A204.1 (cell line): Measurements from ENCODE around the gene ADI1.

Source experiments
- FAIRE-seq: peaks from 2 replicates; lab custom pipeline; 2012; peaks lifted over from hg19 to GRCh38; lab: Jason Lieb, UNC

Gene ADI1

GRCh38 chr2:3519255-3520205, at the start of gene ADI1:
Gene ADI1, minus strand, starts transcription at chr2:3519531. Its CDS starts 44 bp downstream, at chr2:3519487.
- FAIRE-seq = no peak

- no peak for FAIRE-seq
Observed at GRCh38 chr2:3566806-3567205, 47.5 kb upstream of the ADI1 start.

GRCh38 chr2:3565117-3565516, 45.8 kb upstream of the ADI1 start:
- no peak for FAIRE-seq

- FAIRE-seq = no peak
Observed at GRCh38 chr2:3563521-3563976, 44.2 kb upstream of the ADI1 start.

GRCh38 chr2:3558205-3559014, 39.1 kb upstream of the ADI1 start, which contains the start of gene RNASEH1:
Gene RNASEH1, minus strand, starts transcription at chr2:3558333. Its CDS starts 73 bp downstream, at chr2:3558260.
- FAIRE-seq = peak; percentile 98

GRCh38 chr2:3557639-3558204, 38.4 kb upstream of the ADI1 start:
- no peak for FAIRE-seq

- FAIRE-seq = no peak
Observed at GRCh38 chr2:3553946-3554345, 34.6 kb upstream of the ADI1 start.

- no peak for FAIRE-seq
Observed at GRCh38 chr2:3547915-3548314, 28.6 kb upstream of the ADI1 start.

GRCh38 chr2:3545788-3546478, 26.6 kb upstream of the ADI1 start:
- no peak for FAIRE-seq

- no peak for FAIRE-seq
Observed at GRCh38 chr2:3543023-3543683, 23.8 kb upstream of the ADI1 start.

GRCh38 chr2:3542107-3542506, 22.8 kb upstream of the ADI1 start:
- no peak for FAIRE-seq

GRCh38 chr2:3539836-3540235, 20.5 kb upstream of the ADI1 start:
- FAIRE-seq = no peak

GRCh38 chr2:3536682-3537632, 17.6 kb upstream of the ADI1 start:
- no peak for FAIRE-seq

- no peak for FAIRE-seq
Observed at GRCh38 chr2:3535794-3536681, 16.7 kb upstream of the ADI1 start.

GRCh38 chr2:3535467-3535793, 16.1 kb upstream of the ADI1 start:
- no peak for FAIRE-seq

GRCh38 chr2:3534251-3534814, 15.0 kb upstream of the ADI1 start:
- no peak for FAIRE-seq

- no peak for FAIRE-seq
Observed at GRCh38 chr2:3533836-3534235, 14.5 kb upstream of the ADI1 start.

GRCh38 chr2:3532941-3533340, 13.6 kb upstream of the ADI1 start:
- no peak for FAIRE-seq
